Umbilical cord (tissue), 2 donors: ENCODE measurements around the gene RAB3A. TPM values are rescaled to one million over a fixed set of nuclear protein-coding genes. Genes with fewer than 3 reads are reported as not detected.
"Not testable (repeated sequence)": the region's sequence is repeated elsewhere in the genome, so short reads cannot be mapped to it uniquely, and the experiment has no call there.

Experiments used
- DNase-seq: peaks from one replicate; pipeline ENCODE4 v3.0.0-alpha.2; 2015; ENCODE audit warnings: low spot score
- total RNA-seq: library from RNA; depleted of rRNA; stranded (reverse); fragments of >200 nt; gene quantifications from one replicate; pipeline ENCODE4 v1.2.3, GENCODE V29; 2014; ENCODE audit warnings: low replicate concordance; ENCODE audit not compliant: insufficient read depth

The RAB3A gene
- total RNA-seq, 1 donor from 2014 or later, result not detected

DNA sequence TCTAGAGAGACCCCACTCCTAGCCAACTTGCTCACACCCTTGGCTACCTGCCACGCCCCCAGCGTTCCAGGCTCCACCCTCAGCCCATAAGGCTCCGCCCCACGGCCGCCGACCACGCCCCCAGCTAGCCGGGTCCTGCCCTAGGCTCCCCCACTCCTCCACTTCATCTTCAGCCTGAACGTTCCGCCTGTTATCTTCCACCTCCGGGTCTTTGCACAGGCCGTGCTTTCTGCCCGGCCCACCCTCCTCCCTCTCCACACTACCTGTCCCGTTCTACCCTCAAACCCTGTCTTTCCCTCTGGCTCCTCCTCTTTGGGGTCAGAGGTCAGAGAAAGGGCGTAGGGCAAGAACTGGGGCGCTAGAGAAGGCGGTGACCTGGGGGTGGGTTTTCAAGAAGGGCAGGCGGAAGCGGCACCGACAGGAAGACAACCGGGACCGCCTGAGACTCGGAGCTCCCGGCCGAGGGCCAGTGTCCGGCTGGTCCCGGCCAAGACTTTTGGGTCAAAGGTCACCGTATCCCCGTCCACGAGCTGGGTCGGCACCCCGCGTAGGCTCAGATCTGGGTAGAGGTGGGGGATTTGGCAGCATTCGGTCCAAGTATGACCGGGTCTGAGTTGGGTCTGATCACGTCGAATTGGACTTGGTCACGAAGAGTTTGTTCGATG is 20.1 kb upstream of the RAB3A start:
- no peak for DNase-seq

DNA sequence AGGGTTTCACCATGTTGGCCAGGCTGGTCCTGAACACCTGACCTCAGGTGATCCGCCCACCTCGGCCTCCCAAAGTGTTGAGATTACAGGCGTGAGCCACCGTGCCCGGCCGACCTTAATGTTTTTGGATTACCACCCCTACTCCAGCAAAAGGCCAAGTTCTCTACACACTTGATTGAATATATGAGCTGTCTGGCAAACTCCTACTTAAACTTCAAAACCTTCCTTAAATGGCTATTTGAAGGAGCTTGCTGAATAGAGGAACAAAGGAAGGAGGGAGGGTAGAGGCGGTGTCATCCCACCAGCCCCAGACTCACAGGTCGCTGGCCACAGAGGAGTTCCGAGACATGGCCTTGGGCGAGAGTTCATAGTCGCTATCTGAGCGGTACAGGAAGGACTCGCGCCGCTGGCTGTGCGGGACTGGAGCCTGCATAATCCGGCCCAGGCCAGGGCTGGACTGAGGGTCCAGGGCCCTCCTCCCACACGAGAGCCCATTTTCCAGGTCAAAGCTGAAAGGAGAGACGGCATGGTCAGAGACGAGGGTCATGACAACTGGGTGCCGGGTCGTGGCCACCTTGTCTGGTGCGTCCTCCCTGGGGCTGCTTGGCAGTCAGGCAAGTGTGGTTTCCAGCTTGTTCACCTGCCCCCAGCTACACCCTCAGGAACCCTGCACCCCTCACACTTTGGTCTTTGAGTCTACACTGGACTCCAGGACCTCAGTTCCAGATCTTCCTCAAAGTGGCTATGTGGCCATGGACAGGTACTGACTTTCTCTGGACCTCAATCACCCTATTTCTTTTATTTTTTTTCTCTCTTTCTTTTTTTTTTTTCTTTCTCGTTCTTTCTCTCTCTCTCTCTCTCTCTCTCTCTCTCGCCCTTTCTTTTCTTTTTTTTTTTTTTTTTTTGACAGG is 18.2 kb upstream of the RAB3A start:
- no peak for DNase-seq

DNA sequence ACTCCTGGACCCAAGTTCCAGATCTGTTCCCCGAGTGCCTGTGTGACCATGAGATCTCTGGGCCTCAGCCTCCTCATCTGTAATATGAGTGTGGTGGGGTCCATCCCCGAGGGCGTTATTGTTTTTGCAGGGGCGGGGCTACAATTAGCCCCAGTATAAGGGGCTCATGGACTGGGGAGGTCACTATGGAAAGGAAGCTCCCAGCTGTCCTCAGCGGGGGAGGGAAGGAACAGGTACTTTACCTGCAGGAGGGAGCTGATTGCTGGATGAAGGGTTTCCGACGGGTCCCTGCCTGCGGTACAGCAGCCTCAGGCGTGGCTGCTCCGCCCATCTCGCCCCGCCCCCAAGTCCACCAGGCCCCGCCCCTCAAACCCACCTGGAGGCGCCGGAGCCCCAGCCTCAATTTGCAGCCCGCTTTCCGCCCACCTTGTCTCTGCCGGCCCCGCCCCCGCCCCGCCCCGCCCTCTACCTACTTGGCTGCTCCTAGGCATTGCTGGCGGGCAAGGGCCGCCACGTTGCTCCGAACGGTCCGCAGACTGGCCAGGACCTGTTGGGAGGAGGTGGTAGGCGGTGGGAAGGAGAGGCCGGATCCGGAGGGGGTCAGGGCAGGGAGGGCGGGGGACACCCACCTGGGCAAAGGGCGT is 16.9 kb upstream of the RAB3A start:
- no peak for DNase-seq

DNA sequence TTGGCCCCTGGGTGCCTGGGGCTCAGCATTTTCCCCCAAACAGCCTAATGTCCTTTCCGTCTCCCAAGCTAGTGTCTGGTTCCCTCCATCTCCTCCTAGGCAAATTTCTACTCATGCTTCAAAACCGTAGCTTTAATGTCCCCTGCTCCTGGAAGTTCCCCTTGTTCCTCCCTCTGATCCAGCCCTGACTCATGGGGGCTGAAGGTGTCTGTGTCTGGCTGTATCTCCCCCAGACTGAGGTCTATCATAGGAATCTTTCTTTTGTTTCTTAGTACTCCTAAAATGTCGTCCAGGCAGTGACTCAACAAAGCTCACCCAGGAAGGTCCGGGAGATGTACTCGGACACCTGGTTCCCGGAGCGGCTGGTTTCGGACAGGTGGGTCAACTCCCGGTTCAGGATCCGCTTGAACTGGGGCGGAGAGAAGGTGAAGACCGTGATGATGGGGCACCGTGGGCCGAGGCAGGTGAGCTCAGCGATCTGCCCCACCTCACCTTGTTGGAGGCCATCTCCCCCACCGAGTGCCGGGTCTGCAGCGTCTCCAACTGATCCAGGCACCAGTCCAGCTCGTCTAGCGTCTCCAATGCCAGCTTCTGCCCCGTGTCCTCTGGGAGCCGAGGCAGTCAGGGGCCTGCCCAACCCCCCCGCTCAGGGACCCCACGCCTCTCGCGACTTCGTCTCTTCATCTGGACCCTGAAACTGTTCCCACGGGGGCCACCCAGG is 16.2 kb upstream of the RAB3A start:
- no peak for DNase-seq

DNA sequence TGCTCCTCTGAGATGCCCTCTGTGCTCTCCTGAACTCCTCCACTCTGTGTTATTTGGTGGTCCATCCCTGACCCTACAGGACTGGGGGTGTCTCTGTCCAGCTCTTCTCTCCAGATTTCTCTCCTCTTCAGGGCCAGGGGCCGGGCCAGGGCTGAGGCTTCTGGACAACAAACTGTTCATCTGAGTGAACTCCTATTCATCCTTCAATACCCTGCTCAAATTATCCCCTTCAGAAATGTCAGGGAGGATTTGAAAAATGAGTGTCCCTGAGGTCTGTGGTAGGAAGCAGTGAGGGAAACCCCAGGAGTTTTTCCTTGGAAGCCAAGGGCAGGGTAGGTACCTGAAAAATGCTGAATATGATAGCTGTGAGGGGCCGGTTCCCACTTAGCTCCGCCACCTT is 14.8 kb upstream of the RAB3A start:
- no peak for DNase-seq

GRCh38 chr19:18218159-18218558 is 14.3 kb upstream of the RAB3A start:
- no peak for DNase-seq

GRCh38 chr19:18216789-18217188 is 12.9 kb upstream of the RAB3A start:
- DNase-seq, result no peak

GRCh38 chr19:18214779-18215433 is 11.1 kb upstream of the RAB3A start:
- DNase-seq, result no peak

GRCh38 chr19:18211683-18212082 is 7.8 kb upstream of the RAB3A start:
- DNase-seq, result no peak

DNA sequence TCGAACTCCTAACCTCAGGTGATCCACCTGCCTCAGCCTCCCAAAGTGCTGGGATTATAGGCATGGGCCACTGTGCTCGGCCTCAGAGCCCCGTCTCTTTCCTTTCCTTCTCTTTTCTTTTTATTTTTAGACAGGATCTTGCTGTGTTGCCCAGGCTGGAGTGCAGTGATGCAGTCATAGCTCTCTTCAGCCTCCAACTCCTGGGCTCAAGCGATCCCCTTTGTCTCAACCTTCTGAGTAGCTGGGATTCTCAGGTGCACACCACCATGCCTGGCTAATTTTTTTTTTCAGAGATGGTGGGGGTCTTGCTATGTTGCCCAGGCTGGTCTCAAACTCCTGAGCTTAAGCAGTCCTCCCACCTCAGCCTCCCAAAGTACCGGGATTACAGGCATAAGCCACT is 6.1 kb upstream of the RAB3A start:
- not testable (repeated sequence) for DNase-seq

DNA sequence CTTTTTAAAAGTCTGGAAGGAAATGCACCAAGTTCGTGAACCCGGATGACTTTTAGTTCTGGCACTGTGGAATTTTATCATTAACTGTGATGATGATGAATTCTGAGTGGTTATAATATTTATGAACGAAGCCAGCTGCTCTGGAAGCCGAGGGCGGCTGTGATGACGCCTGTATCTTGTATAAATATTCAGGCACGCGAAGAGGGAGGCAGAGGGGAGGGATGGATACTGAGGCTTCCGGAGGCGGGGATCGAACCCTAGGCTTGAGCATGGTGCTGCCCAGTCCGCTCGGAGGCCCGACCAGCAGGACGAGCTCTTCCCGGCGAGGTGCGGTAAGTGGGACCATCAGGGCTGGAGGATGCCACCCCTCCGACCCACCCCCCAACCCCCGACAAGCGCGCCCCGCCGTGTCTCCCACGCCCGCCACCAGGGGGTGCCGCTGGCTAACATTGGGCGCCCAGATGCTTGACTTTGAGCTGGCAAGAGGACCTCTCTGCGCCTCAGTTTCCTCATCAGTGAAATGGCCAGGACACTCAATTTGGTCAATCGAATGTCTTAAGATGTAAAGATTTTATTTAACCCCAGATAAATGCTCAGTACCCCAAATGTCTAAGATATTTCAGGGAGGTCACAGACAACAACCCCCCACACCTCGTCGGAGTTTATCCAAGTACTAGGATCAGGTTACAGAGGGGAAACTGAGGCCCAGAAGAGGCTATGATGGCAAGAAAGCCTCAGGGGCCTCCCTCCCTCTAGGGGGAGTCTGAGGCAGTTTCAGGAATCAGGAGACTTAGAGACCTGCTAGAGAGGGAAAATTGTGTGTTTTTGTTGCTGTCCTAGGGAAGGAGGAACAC is 4.5 kb upstream of the RAB3A start:
- DNase-seq, result peak; percentile 75

GRCh38 chr19:18206018-18206417 is 2.2 kb upstream of the RAB3A start:
- no peak for DNase-seq

DNA sequence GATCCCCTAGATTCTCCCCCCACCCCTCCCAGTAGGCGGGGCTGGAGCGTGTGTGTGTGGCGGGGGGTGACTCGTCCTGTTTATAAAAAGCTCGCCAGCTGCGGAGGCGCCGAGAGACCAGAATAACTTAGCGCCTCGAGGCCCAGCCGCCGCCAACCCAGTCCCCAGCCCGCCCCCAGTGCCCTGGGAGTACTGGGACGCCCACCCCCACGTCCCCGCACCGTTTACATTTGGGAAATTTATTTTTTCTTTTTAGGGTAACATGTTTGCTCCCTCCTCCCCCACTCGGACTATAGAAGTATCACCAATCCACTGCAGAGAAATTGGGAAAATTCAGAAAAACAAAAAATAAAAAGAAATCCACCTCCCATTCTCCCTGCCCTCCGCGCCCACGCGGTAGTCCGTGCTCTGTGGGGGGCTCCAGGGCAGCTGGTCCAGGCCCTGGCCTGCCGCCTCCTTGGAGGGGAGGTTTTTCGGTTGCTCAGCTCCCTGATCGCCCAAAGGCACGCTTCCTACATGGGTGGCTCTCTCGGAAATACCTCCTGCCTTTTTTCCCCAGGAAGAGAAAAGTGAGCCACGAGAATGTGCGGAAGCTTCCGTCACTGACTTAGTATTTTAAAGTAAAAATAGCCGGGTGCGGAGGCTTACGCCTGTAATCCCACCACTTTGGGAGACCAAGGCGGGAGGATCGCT is 1.5 kb upstream of the RAB3A start:
- DNase-seq, result peak; percentile 82

DNA sequence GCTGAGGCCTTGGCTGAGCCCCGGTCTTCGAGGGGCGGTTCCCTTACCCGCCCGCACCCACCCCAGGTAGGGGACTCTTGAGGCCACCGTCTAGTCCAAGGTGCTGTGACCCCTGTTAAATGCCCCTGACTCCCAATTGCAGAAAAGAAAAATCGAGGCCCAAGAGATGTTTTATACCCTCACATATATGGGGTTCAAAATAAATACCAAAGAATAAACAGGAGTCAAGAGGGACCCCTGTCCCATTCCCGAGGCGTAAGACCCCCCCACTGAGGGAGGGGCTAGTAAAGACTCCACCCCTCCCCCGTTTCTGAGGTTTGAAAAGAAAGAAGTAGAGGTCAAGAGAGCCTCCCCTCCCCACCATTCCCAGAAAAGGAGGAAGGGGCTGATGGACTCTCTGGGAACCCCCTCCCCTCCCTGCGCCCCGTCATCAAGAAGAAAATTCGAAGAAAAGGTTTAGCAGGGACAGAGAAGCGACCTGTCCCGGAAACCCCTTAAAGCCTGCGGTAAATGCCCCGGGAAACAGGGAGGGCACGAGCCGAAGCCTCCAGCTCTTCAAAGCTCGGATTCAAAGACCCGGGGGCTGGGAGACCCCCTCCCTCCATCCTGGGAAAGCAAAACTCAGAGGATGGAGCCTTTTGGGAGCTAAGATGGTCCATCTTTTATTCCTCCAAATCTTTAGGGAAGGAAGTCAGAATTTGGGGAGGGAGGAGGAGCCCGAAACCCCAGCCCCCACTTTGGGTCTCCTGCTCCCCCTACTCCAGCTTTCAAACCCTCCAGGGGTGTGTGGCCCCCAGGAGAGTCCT is 755 bp upstream of the RAB3A start:
- DNase-seq, result peak; percentile 92

DNA sequence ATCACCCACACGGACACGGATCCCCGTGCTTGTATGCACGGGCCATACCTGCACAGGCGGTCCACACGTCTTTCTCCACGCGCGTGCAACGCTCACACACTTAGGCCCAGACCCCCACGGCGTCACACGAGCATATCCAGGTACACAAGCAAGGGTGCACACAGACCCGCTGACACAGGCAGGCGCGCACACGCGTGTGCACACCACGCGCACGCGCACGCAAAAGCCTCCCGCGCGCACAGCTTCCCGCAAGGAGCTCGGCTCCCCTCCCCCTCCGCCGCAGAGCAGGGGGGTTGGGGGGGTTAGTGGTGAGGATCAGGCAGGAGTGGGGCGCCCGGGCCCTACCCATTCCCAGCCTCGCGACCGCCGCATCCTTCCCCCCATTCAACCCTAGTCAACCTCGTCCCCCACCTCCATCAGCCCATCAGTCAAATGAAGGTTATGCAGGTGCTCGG is 407 bp downstream of the RAB3A start:
- DNase-seq, result no peak

GRCh38 chr19:18202778-18203407 is 949 bp downstream of the RAB3A start:
- DNase-seq, result no peak

- no peak for DNase-seq
Measured at GRCh38 chr19:18202397-18202777, 1.5 kb downstream of the RAB3A start.

- DNase-seq, result no peak
Measured at GRCh38 chr19:18198374-18198773, 5.5 kb downstream of the RAB3A start.
